KMS-11 (cell line): Measurements from ENCODE around the gene TIPARP.

Experiments used
- H2AFZ ChIP-seq: fragments of 200-600 bp; sonication (generic); 2 replicates; pipeline ENCODE4 v1.6.1; 2016; ENCODE audit warnings: antibody characterized with exemption, mixed run types, low read depth
- H3K27ac ChIP-seq: fragments of 200-600 bp; sonication (generic); 2 replicates; pipeline ENCODE4 v1.6.1; 2016; ENCODE audit warnings: mild to moderate bottlenecking, mixed run types
- H3K27me3 ChIP-seq: fragments of 200-600 bp; sonication (generic); 2 replicates; pipeline ENCODE4 v1.6.1; 2017; ENCODE audit warnings: mild to moderate bottlenecking, low read depth, mixed run types, moderate library complexity; ENCODE audit not compliant: insufficient read depth
- H3K36me3 ChIP-seq: fragments of 200-600 bp; sonication (generic); 2 replicates; pipeline ENCODE4 v1.6.1; 2017; ENCODE audit warnings: mild to moderate bottlenecking, mixed run types; ENCODE audit not compliant: insufficient read depth
- H3K4me1 ChIP-seq: fragments of 200-600 bp; sonication (generic); 2 replicates; pipeline ENCODE4 v1.6.1; 2016; ENCODE audit warnings: mild to moderate bottlenecking, low read depth, mixed run types; ENCODE audit not compliant: poor library complexity, severe bottlenecking
- H3K4me2 ChIP-seq: fragments of 200-600 bp; sonication (generic); 2 replicates; pipeline ENCODE4 v1.7.0; 2016; ENCODE audit warnings: mild to moderate bottlenecking, mixed run types
- H3K4me3 ChIP-seq: fragments of 200-600 bp; sonication (generic); IDR thresholded peaks from 2 replicates; pipeline ENCODE4 v1.6.1; 2017; ENCODE audit warnings: low read depth, low read length, mixed read lengths; ENCODE audit not compliant: insufficient read depth
- H3K79me2 ChIP-seq: fragments of 200-600 bp; sonication (generic); 2 replicates; pipeline ENCODE4 v1.6.1; 2016; ENCODE audit warnings: low read depth, mixed run types; ENCODE audit not compliant: insufficient read depth
- H3K9ac ChIP-seq: fragments of 200-600 bp; sonication (generic); 2 replicates; pipeline ENCODE4 v1.6.1; 2016; ENCODE audit warnings: mild to moderate bottlenecking, mixed run types
- H4K20me1 ChIP-seq: fragments of 200-600 bp; sonication (generic); 2 replicates; pipeline ENCODE4 v1.6.1; 2016; ENCODE audit warnings: mild to moderate bottlenecking, mixed run types; ENCODE audit not compliant: insufficient read depth
- CTCF ChIP-seq: fragments of 200-600 bp; sonication (generic); conservative IDR thresholded peaks from 2 replicates; pipeline ENCODE4 v1.6.1; 2017; ENCODE audit warnings: low read depth, mild to moderate bottlenecking, antibody characterized with exemption, low read length, moderate library complexity, mixed read lengths

TIPARP gene

GRCh38 chr3:156642750-156643728 lies 31.4 kb upstream of the TIPARP start:
- no peak overlapping the region for H2AFZ ChIP-seq
- H4K20me1 ChIP-seq = no peaks in the 10 kb centered on the region
- no peak overlapping the region for H3K4me3 ChIP-seq
- no peak overlapping the region for H3K27ac ChIP-seq
- H3K36me3 ChIP-seq = no peaks in the 10 kb centered on the region
- H3K4me1 ChIP-seq = no peaks in the 10 kb centered on the region
- no peaks in the 10 kb centered on the region for H3K79me2 ChIP-seq
- no peak overlapping the region for H3K4me2 ChIP-seq
- TF ChIP-seq CTCF = no peak
- H3K27me3 ChIP-seq = no peaks in the 10 kb centered on the region
- no peak overlapping the region for H3K9ac ChIP-seq

- no peak overlapping the region for H3K4me2 ChIP-seq
- H4K20me1 ChIP-seq = no peaks in the 10 kb centered on the region
- no peaks in the 10 kb centered on the region for H3K4me1 ChIP-seq
- no peak overlapping the region for H3K27ac ChIP-seq
- no peak overlapping the region for H3K4me3 ChIP-seq
- no peak for TF ChIP-seq CTCF
- H3K27me3 ChIP-seq = no peaks in the 10 kb centered on the region
- H3K9ac ChIP-seq = no peak overlapping the region
- H2AFZ ChIP-seq = no peak overlapping the region
- H3K36me3 ChIP-seq = no peaks in the 10 kb centered on the region
- no peaks in the 10 kb centered on the region for H3K79me2 ChIP-seq
Observed at GRCh38 chr3:156643729-156644389, 30.5 kb upstream of the TIPARP start.

GRCh38 chr3:156644958-156645357 lies 29.4 kb upstream of the TIPARP start:
- TF ChIP-seq CTCF = no peak
- no peak overlapping the region for H2AFZ ChIP-seq
- H3K36me3 ChIP-seq = no peaks in the 10 kb centered on the region
- H3K79me2 ChIP-seq = no peaks in the 10 kb centered on the region
- H3K27ac ChIP-seq = no peak overlapping the region
- no peak overlapping the region for H3K9ac ChIP-seq
- H3K4me2 ChIP-seq = no peak overlapping the region
- H4K20me1 ChIP-seq = no peaks in the 10 kb centered on the region
- H3K4me3 ChIP-seq = no peak overlapping the region
- H3K4me1 ChIP-seq = no peaks in the 10 kb centered on the region
- no peaks in the 10 kb centered on the region for H3K27me3 ChIP-seq

GRCh38 chr3:156646958-156647357 lies 27.4 kb upstream of the TIPARP start:
- no peak for TF ChIP-seq CTCF
- H3K27me3 ChIP-seq = no peaks in the 10 kb centered on the region
- no peak overlapping the region for H3K4me3 ChIP-seq

More at GRCh38 chr3:156646958-156647357, 27.4 kb upstream of the TIPARP start:
- Histone ChIP-seq H3K36me3 (no peaks in the 10 kb centered on the region), H3K27ac (no peak overlapping the region), H4K20me1 (no peaks in the 10 kb centered on the region), H3K9ac (no peak overlapping the region), H2AFZ (no peak overlapping the region), H3K4me1 (no peaks in the 10 kb centered on the region), H3K79me2 (no peaks in the 10 kb centered on the region), H3K4me2 (no peak overlapping the region)
